K562 treated with DMSO at 1 percent for 48 hours (cell line): ENCODE data around the gene GTPBP8. TPM values are rescaled to one million over a fixed set of nuclear protein-coding genes. Genes with fewer than 3 reads are reported as not detected.

Experiments
- total RNA-seq: library from RNA; unstranded; fragments of 300-600 nt; gene quantifications from 2 replicates; pipeline ENCODE4 v1.2.3, GENCODE V29; 2022; ENCODE audit warnings: low replicate concordance; ENCODE audit errors: extremely low read depth

Gene GTPBP8
- total RNA-seq = not detected in 2 replicates

GRCh38 chr3:112990672-112991602 is at the start of gene GTPBP8:
Gene GTPBP8, plus strand, starts transcription at chr3:112990984. Its CDS starts 16 bp downstream, at chr3:112991000.

GRCh38 chr3:112974894-112975293 is 15.9 kb upstream of the GTPBP8 start, which contains the start of gene CD200R1:
Gene CD200R1, minus strand, starts transcription at chr3:112975103. Its CDS starts 246 bp downstream, at chr3:112974857.

Other genes with a start within 250 kb of the GTPBP8 start
- gene CD200R1L, start 144.1 kb upstream of the GTPBP8 start, total RNA-seq = not detected in 2 replicates
- not detected in 2 replicates for gene CD200R1, start 15.9 kb upstream of the GTPBP8 start, total RNA-seq
- gene BOC, start 220.6 kb downstream of the GTPBP8 start, total RNA-seq = not detected in 2 replicates